Common myeloid progenitor, CD34-positive (primary cell): ENCODE data around the gene ZNF775.

Experiments
- CTCF ChIA-PET: fragments of 350-600 bp; sonication (Branson Sonifier 250); formaldehyde crosslinking; loops from one replicate; lab custom pipeline; 2021; ENCODE audit warnings: antibody characterized with exemption; lab: Charles Lee
- POLR2A ChIA-PET: fragments of 350-600 bp; sonication (Branson Sonifier 250); formaldehyde crosslinking; loops from one replicate; lab custom pipeline; 2021; ENCODE audit warnings: antibody characterized with exemption; lab: Charles Lee
- DNase-seq, 3 donors: peaks; one replicate each; pipeline versions ENCODE4 v3.0.0 to v3.0.0-alpha.2; 2013
- H3K27ac ChIP-seq, 2 experiments: 1 replicate in 1 of 2; 2 replicates in 1 of 2; pipeline ENCODE4 v1.7.0; 2013; ENCODE audit warnings: inconsistent platforms in 2 of 2, low read length in 2 of 2, mild to moderate bottlenecking in 2 of 2, low read depth in 1 of 2, moderate library complexity in 1 of 2; ENCODE audit not compliant: severe bottlenecking in 2 of 2, insufficient read depth in 1 of 2, poor library complexity in 1 of 2
- H3K27me3 ChIP-seq, 5 experiments: replicated peaks in 2 of 5; 1 replicate in 3 of 5; 2 replicates in 2 of 5; pipeline versions ENCODE4 v1.6.1 to v1.7.0; 2013; ENCODE audit warnings: low read length in 4 of 5, mild to moderate bottlenecking in 2 of 5, moderate library complexity in 2 of 5, inconsistent platforms in 1 of 5; ENCODE audit not compliant: insufficient read depth in 5 of 5, control insufficient read depth in 4 of 5
- H3K36me3 ChIP-seq, 4 experiments: 1 replicate in 2 of 4; 2 replicates in 2 of 4; pipeline versions ENCODE4 v1.6.1 to v1.7.0; 2013; ENCODE audit warnings: low read length in 3 of 4, control low read depth in 1 of 4, mild to moderate bottlenecking in 1 of 4; ENCODE audit not compliant: control insufficient read depth in 4 of 4, insufficient read depth in 4 of 4
- H3K4me1 ChIP-seq, 4 experiments: 1 replicate in 3 of 4; 2 replicates in 1 of 4; pipeline versions ENCODE4 v1.6.1 to v1.7.1; 2013; ENCODE audit warnings: low read length in 3 of 4, mild to moderate bottlenecking in 3 of 4, control low read depth in 1 of 4, inconsistent platforms in 1 of 4, moderate library complexity in 1 of 4; ENCODE audit not compliant: control insufficient read depth in 4 of 4, insufficient read depth in 4 of 4; ENCODE audit errors: control extremely low read depth in 1 of 4
- H3K4me3 ChIP-seq, 7 experiments: 1 replicate in 4 of 7; 2 replicates in 3 of 7; pipeline versions ENCODE4 v1.5.1 to v1.7.0; 2013; ENCODE audit warnings: mild to moderate bottlenecking in 7 of 7, low read length in 6 of 7, moderate library complexity in 6 of 7, inconsistent platforms in 2 of 7, low read depth in 2 of 7, control low read depth in 1 of 7; ENCODE audit not compliant: insufficient read depth in 4 of 7, control insufficient read depth in 1 of 7; ENCODE audit errors: extremely low read depth in 1 of 7
- H3K9me3 ChIP-seq, 5 experiments: 1 replicate in 4 of 5; 2 replicates in 1 of 5; pipeline versions ENCODE4 v1.6.1 to v1.7.1; 2013; ENCODE audit warnings: low read length in 4 of 5, mild to moderate bottlenecking in 2 of 5, inconsistent platforms in 1 of 5, low read depth in 1 of 5, moderate library complexity in 1 of 5; ENCODE audit not compliant: control insufficient read depth in 4 of 5, insufficient read depth in 2 of 5; ENCODE audit errors: control extremely low read depth in 1 of 5
- WGBS: methylation state at CpG from one replicate; pipeline ENCODE4 v1.1.5; 2013; ENCODE audit not compliant: insufficient coverage; 5-methylcytosine and 5-hydroxymethylcytosine counted together

Gene ZNF775

GRCh38 chr7:150371131-150371995 lies 7.8 kb upstream of the ZNF775 start:
- Histone ChIP-seq H3K4me1 (peaks cover 14 to 62% (median 53%) of the 10 kb centered on the region in 4 experiments), H3K4me3 (peak overlapping the region in 2 of 7 experiments; percentile 83 to 96), H3K36me3 (peaks cover 5 to 55% (median 34%) of the 10 kb centered on the region in 4 experiments), H3K27me3 (no peaks in the 10 kb centered on the region), H3K9me3 (no peaks in the 10 kb centered on the region), H3K27ac (peak overlapping the region in 1 of 2 experiments; percentile 21)
- no peak for DNase-seq
- ChIA-PET POLR2A (no interaction called here), CTCF (interaction anchor here (1.0 to 4.2 kb wide), 4 partner anchors 15 to 35 kb away, joined by 3 to 27 read pairs (median 16); a partner anchor contains a TSS)
- WGBS: 94% methylated on average over 42 of the region's 48 CpGs

- WGBS: 93% methylated on average over 24 of the region's 30 CpGs
- peaks cover 5 to 55% (median 34%) of the 10 kb centered on the region in 4 experiments for H3K36me3 ChIP-seq
Observed at GRCh38 chr7:150371996-150372270, 7.2 kb upstream of the ZNF775 start.

GRCh38 chr7:150372271-150373048 lies 6.7 kb upstream of the ZNF775 start:
- DNase-seq: no peak
- no peaks in the 10 kb centered on the region for H3K9me3 ChIP-seq
- H3K4me1 ChIP-seq: peaks cover 10 to 62% (median 55%) of the 10 kb centered on the region in 4 experiments
- ChIA-PET CTCF (interaction anchor here (4.2 kb wide), 1 partner anchor 16 kb away, joined by 27 read pairs; no protein-coding TSS in a partner anchor), POLR2A (interaction anchor here (1.1 kb wide), 1 partner anchor 15 kb away, joined by 3 read pairs; no protein-coding TSS in a partner anchor)
- no peaks in the 10 kb centered on the region for H3K27me3 ChIP-seq
- H3K4me3 ChIP-seq: peak overlapping the region in 1 of 7 experiments; percentile 27
- no peak overlapping the region for H3K27ac ChIP-seq
- 97% methylated on average over 69 of the region's 79 CpGs for WGBS
- H3K36me3 ChIP-seq: peaks cover 5 to 55% (median 34%) of the 10 kb centered on the region in 4 experiments

More at GRCh38 chr7:150371996-150372270, 7.2 kb upstream of the ZNF775 start:
- CTCF ChIA-PET: interaction anchor here (4.2 kb wide), 1 partner anchor 15 kb away, joined by 27 read pairs; no protein-coding TSS in a partner anchor
- DNase-seq: no peak
- Histone ChIP-seq H3K4me3 (no peak overlapping the region), H3K27me3 (no peaks in the 10 kb centered on the region), H3K9me3 (no peaks in the 10 kb centered on the region), H3K27ac (no peak overlapping the region), H3K4me1 (peaks cover 11 to 62% (median 54%) of the 10 kb centered on the region in 4 experiments)
- POLR2A ChIA-PET: no interaction called here

GRCh38 chr7:150373049-150373801 lies 5.9 kb upstream of the ZNF775 start:
- POLR2A ChIA-PET: interaction anchor here (1.1 kb wide), 1 partner anchor 16 kb away, joined by 3 read pairs; no protein-coding TSS in a partner anchor
- 83% methylated on average over 17 of the region's 21 CpGs for WGBS
- peaks cover 5 to 55% (median 34%) of the 10 kb centered on the region in 4 experiments for H3K36me3 ChIP-seq
- H3K4me1 ChIP-seq: peaks cover 14 to 62% (median 54%) of the 10 kb centered on the region in 4 experiments
- H3K27me3 ChIP-seq: no peaks in the 10 kb centered on the region
- H3K9me3 ChIP-seq: no peaks in the 10 kb centered on the region
- H3K4me3 ChIP-seq: peak overlapping the region in 1 of 7 experiments; percentile 27
- peak in 2 of 3 donors; percentile 33 to 59 for DNase-seq
- peak overlapping the region in 1 of 2 experiments; percentile 70 for H3K27ac ChIP-seq
- CTCF ChIA-PET: interaction anchor here (1.3 to 4.2 kb wide), 2 partner anchors 17 to 45 kb away, joined by 3 to 27 read pairs; no protein-coding TSS in a partner anchor

- POLR2A ChIA-PET: no interaction called here
- Histone ChIP-seq H3K27ac (peak overlapping the region in 1 of 2 experiments; percentile 25), H3K36me3 (peaks cover 5 to 55% (median 34%) of the 10 kb centered on the region in 4 experiments), H3K27me3 (no peaks in the 10 kb centered on the region), H3K4me3 (no peak overlapping the region), H3K4me1 (peaks cover 14 to 63% (median 57%) of the 10 kb centered on the region in 4 experiments), H3K9me3 (no peaks in the 10 kb centered on the region)
- DNase-seq: no peak
- WGBS: 100% methylated on average over 3 of the region's 4 CpGs
- CTCF ChIA-PET: interaction anchor here (0.9 to 4.2 kb wide), 5 partner anchors 17 to 251 kb away, joined by 3 to 27 read pairs (median 3); a partner anchor contains a TSS
Observed at GRCh38 chr7:150374026-150374425, 5.1 kb upstream of the ZNF775 start.

GRCh38 chr7:150374472-150374871 lies 4.7 kb upstream of the ZNF775 start:
- Histone ChIP-seq H3K9me3 (no peaks in the 10 kb centered on the region), H3K4me3 (no peak overlapping the region), H3K27ac (peak overlapping the region in 1 of 2 experiments; percentile 25), H3K36me3 (peaks cover 5 to 55% (median 34%) of the 10 kb centered on the region in 4 experiments), H3K4me1 (peaks cover 14 to 63% (median 54%) of the 10 kb centered on the region in 4 experiments), H3K27me3 (no peaks in the 10 kb centered on the region)
- POLR2A ChIA-PET: no interaction called here
- DNase-seq: no peak
- WGBS: 98% methylated on average over 5 of the region's 5 CpGs
- CTCF ChIA-PET: interaction anchor here (0.6 to 4.2 kb wide), 8 partner anchors 18 to 994 kb away, joined by 3 to 27 read pairs (median 3); a partner anchor contains a TSS
